ENCODE results near the gene RFX3.

- TF ChIP-seq CTCF (IDR thresholded peaks at IDR 0.05 in 4 of 5, conservative IDR thresholded peaks at IDR 0.05 in 1 of 5) (no peak), POLR2A (IDR thresholded peaks at IDR 0.05) (no peak)
Measured at GRCh38 chr9:3520564-3520963, 5.2 kb downstream of the RFX3 start.

All from gastrocnemius medialis (tissue), 4 donors.